A549 (cell line): Measurements from ENCODE around the gene CMIP. TPM values are rescaled to one million over a fixed set of nuclear protein-coding genes. Genes with fewer than 3 reads are reported as not detected.

Experiments
- ATAC-seq, 2 experiments: fragments of 200-7000 bp in 1 of 2; fragments of >200 bp in 1 of 2; cut with Nextera tagmentation in 1 of 2; cut with Tn5 transposase in 1 of 2; 3 replicates each; pipeline versions ENCODE4 v1.8.0 to v1.9.1; 2018 to 2020; ENCODE audit warnings: mild to moderate bottlenecking in 1 of 2, moderate library complexity in 1 of 2
- CTCF ChIA-PET: fragments of 300-600 bp; sonication (Branson Sonifier 250); formaldehyde crosslinking; extraction: SDS; loops from one replicate; lab custom pipeline; 2021; ENCODE audit warnings: antibody characterized with exemption, inconsistent platforms; lab: Yijun Ruan, JAX
- POLR2A ChIA-PET: fragments of 350-600 bp; formaldehyde crosslinking; extraction: SDS; loops from one replicate; lab custom pipeline; 2021; ENCODE audit warnings: antibody characterized with exemption, inconsistent platforms; lab: Yijun Ruan, JAX
- DNase-seq, 2 experiments: peaks; one replicate each; pipeline versions ENCODE4 v3.0.0 to v3.0.0-alpha.2; 2011 to 2016; ENCODE audit warnings: low read depth in 1 of 2, low spot score in 1 of 2
- FAIRE-seq: peaks from 2 replicates; lab custom pipeline; 2011; peaks lifted over from hg19 to GRCh38; lab: Jason Lieb, UNC
- H3K27ac ChIP-seq, 2 experiments: fragments of >200 bp; sonication (Bioruptor Twin); formaldehyde crosslinking; 3 replicates each; pipeline ENCODE4 v1.5.1; 2016 to 2017
- H3K4me1 ChIP-seq: fragments of >200 bp; sonication (Bioruptor Twin); formaldehyde crosslinking; 3 replicates; pipeline ENCODE4 v1.6.1; 2016
- H3K4me2 ChIP-seq: fragments of >200 bp; sonication (Bioruptor Twin); formaldehyde crosslinking; 3 replicates; pipeline ENCODE4 v1.6.1; 2016
- H3K4me3 ChIP-seq: fragments of >200 bp; sonication (Bioruptor Twin); formaldehyde crosslinking; 3 replicates; pipeline ENCODE4 v1.5.1; 2016
- H3K9me3 ChIP-seq: fragments of >200 bp; sonication (Bioruptor Twin); formaldehyde crosslinking; 3 replicates; pipeline ENCODE4 v1.6.1; 2016
- BHLHE40 ChIP-seq: IDR thresholded peaks from 2 replicates; pipeline ENCODE4 v1.6.1; 2012; ENCODE audit warnings: low read depth, low read length, inconsistent platforms
- E2F6 ChIP-seq: IDR thresholded peaks from 2 replicates; pipeline ENCODE4 v1.6.1; 2012; ENCODE audit warnings: low read depth, borderline replicate concordance
- ELK1 ChIP-seq: fragments of 150-350 bp; IDR thresholded peaks from 2 replicates; pipeline ENCODE4 v1.6.1; 2014; ENCODE audit warnings: low read depth, mild to moderate bottlenecking, low read length
- FOSL2 ChIP-seq, 2 experiments: fragments of 450-650 bp in 1 of 2; fragments of >200 bp in 1 of 2; sonication (Bioruptor Twin) in 1 of 2; formaldehyde crosslinking; IDR thresholded peaks; 2 replicates each; pipeline versions ENCODE4 v1.5.0 to v1.6.1; 2016 to 2020; ENCODE audit warnings: mild to moderate bottlenecking in 1 of 2, moderate library complexity in 1 of 2
- GATA3 ChIP-seq: IDR thresholded peaks from 2 replicates; pipeline ENCODE4 v1.6.1; 2012; ENCODE audit warnings: borderline replicate concordance
- HMGXB4 ChIP-seq: fragments of 250-450 bp; sonication (Bioruptor Pico); IDR thresholded peaks from 2 replicates; pipeline ENCODE4 v1.5.0; 2021; ENCODE audit warnings: mild to moderate bottlenecking, moderate library complexity, borderline replicate concordance
- HOXB13 ChIP-seq: fragments of 250-450 bp; sonication (Bioruptor Pico); IDR thresholded peaks from 2 replicates; pipeline ENCODE4 v1.5.0; 2020; ENCODE audit warnings: low read depth, mild to moderate bottlenecking, moderate library complexity
- HOXB5 ChIP-seq: fragments of 250-450 bp; sonication (Bioruptor Pico); IDR thresholded peaks from 2 replicates; pipeline ENCODE4 v1.5.0; 2020; ENCODE audit warnings: mild to moderate bottlenecking, moderate library complexity
- MAFK ChIP-seq: fragments of 450-650 bp; IDR thresholded peaks from 2 replicates; pipeline ENCODE4 v1.6.1; 2014; ENCODE audit not compliant: partially characterized antibody
- MAX ChIP-seq: IDR thresholded peaks from 2 replicates; pipeline ENCODE4 v1.6.1; 2012
- NPAS2 ChIP-seq: fragments of 250-450 bp; sonication (Bioruptor Pico); IDR thresholded peaks from 2 replicates; pipeline ENCODE4 v1.8.0; 2022; ENCODE audit warnings: mild to moderate bottlenecking, moderate library complexity, borderline replicate concordance
- POLR2A ChIP-seq: IDR thresholded peaks from 2 replicates; pipeline ENCODE4 v1.6.1; 2012; ENCODE audit warnings: mild to moderate bottlenecking, low read length
- RNF2 ChIP-seq: fragments of 200-600 bp; sonication (generic); IDR thresholded peaks from 2 replicates; pipeline ENCODE4 v1.6.1; 2016; ENCODE audit warnings: low read depth, mild to moderate bottlenecking, antibody characterized with exemption, moderate library complexity, borderline replicate concordance
- SREBF2 ChIP-seq: fragments of 450-650 bp; IDR thresholded peaks from 2 replicates; pipeline ENCODE4 v1.6.1; 2014; ENCODE audit warnings: mild to moderate bottlenecking, moderate library complexity
- TFCP2L1 ChIP-seq: fragments of 250-450 bp; sonication (Bioruptor Pico); IDR thresholded peaks from 2 replicates; pipeline ENCODE4 v1.5.0; 2021; ENCODE audit warnings: mild to moderate bottlenecking
- WGBS: methylation state at CpG from one replicate; pipeline ENCODE4 v1.1.6; 2017; ENCODE audit errors: missing lambda C conversion rate; 5-methylcytosine and 5-hydroxymethylcytosine counted together
- polyA plus RNA-seq, 4 experiments: library from polyadenylated mRNA; depleted of rRNA in 3 of 4; stranded (reverse); fragments of >200 nt; fragmentation: RNase III in 1 of 4; extraction: RNeasy Plus Mini Kit Qiagen cat#74134 plus additional on column Dnase treatment in 1 of 4; gene quantifications; 2 replicates in 3 of 4; 3 replicates in 1 of 4; pipeline ENCODE4 v1.2.3, GENCODE V29; 2011 to 2017

CMIP gene
- polyA plus RNA-seq, 2 of the 4 experiments (the other 2 are of a cell fraction) = 21.6 to 125 TPM

GRCh38 chr16:81560979-81561657, 116.5 kb downstream of the CMIP start:
- H3K9me3 ChIP-seq = no peaks in the 10 kb centered on the region
- H3K4me3 ChIP-seq = no peak overlapping the region
- peaks cover 100% of the 10 kb centered on the region for H3K4me1 ChIP-seq
- CTCF ChIA-PET = no interaction called here
- H3K27ac ChIP-seq = peak overlapping the region; percentile 32 to 63; a peak in 5 of 6 replicates
- TF ChIP-seq FOSL2 (IDR thresholded peaks at IDR 0.05) (no peak), FOSL2 (CRISPR knock-in tag; IDR thresholded peaks at IDR 0.05) (peak; percentile 44; the same call in 1 of the 2 replicates), GATA3 (no peak)
- DNase-seq (no peak), ATAC-seq (0 out of 6 replicates have a peak, but pooled peaks of 1 of the 2 experiments have one; percentile 3), FAIRE-seq (no peak)
- WGBS = 67% methylated on average over 8 of the region's 8 CpGs
- POLR2A ChIA-PET = no interaction called here
- peak overlapping the region; percentile 35 for H3K4me2 ChIP-seq

GRCh38 chr16:81562174-81562849, 117.7 kb downstream of the CMIP start:
- peak; percentile 32; the same call in 1 of the 2 replicates for TF ChIP-seq MAX
- TF ChIP-seq RNF2 = no peak
- TF ChIP-seq MAFK = peak; percentile 87
- TF ChIP-seq, all 56 proteins: peak for 2
- ATAC-seq (no peak; a peak in 1 of 6 replicates), FAIRE-seq (no peak), DNase-seq (no peak)
- Histone ChIP-seq H3K4me1 (peaks cover 93% of the 10 kb centered on the region), H3K27ac (peak overlapping the region; percentile 32 to 63; a peak in 5 of 6 replicates), H3K9me3 (no peaks in the 10 kb centered on the region), H3K4me2 (peak overlapping the region; percentile 35; the same call in 1 of the 3 replicates), H3K4me3 (no peak overlapping the region)
- POLR2A ChIA-PET = no interaction called here
- CTCF ChIA-PET = interaction anchor here (1.2 to 2.1 kb wide), 4 partner anchors 7 to 168 kb away, joined by 3 to 9 read pairs (median 6); no protein-coding TSS in a partner anchor
- 70% methylated on average over 8 of the region's 8 CpGs for WGBS

GRCh38 chr16:81562926-81563325, 118.3 kb downstream of the CMIP start:
- 90% methylated on average over 8 of the region's 8 CpGs for WGBS
- ATAC-seq (no peak), FAIRE-seq (no peak), DNase-seq (no peak)
- CTCF ChIA-PET = interaction anchor here (1.2 to 2.1 kb wide), 5 partner anchors 8 to 167 kb away, joined by 3 to 9 read pairs (median 4); no protein-coding TSS in a partner anchor
- TF ChIP-seq ELK1 = no peak
- no peak for TF ChIP-seq TFCP2L1 (CRISPR knock-in tag)
- no peak for TF ChIP-seq POLR2A
- no peak for TF ChIP-seq HOXB5 (CRISPR knock-in tag)
- no peak for TF ChIP-seq SREBF2
- no peak for TF ChIP-seq E2F6
- TF ChIP-seq NPAS2 (CRISPR knock-in tag) = no peak
- TF ChIP-seq HOXB13 = no peak
- TF ChIP-seq BHLHE40 = no peak
- TF ChIP-seq HMGXB4 (CRISPR knock-in tag) = no peak
- H3K27ac ChIP-seq = peak overlapping the region in 1 of 2 experiments; percentile 63; a peak in 3 of 6 replicates
- no peak overlapping the region for H3K4me3 ChIP-seq
- peaks cover 93% of the 10 kb centered on the region for H3K4me1 ChIP-seq
- no peaks in the 10 kb centered on the region for H3K9me3 ChIP-seq
- no peak overlapping the region for H3K4me2 ChIP-seq
- POLR2A ChIA-PET = no interaction called here
